Loucy (cell line): ENCODE results near the gene MOB3B.

Experiments used
- H2AFZ ChIP-seq: fragments of 200-600 bp; sonication (generic); 2 replicates; pipeline ENCODE4 v1.6.0; 2016; ENCODE audit warnings: antibody characterized with exemption, mild to moderate bottlenecking, low read length, moderate library complexity
- H3F3A ChIP-seq: fragments of 200-600 bp; 2 replicates; pipeline ENCODE4 v1.6.0; 2016; ENCODE audit warnings: antibody characterized with exemption, low read depth, mild to moderate bottlenecking
- H3K27me3 ChIP-seq: fragments of 200-600 bp; sonication (generic); 2 replicates; pipeline ENCODE4 v1.6.1; 2014; ENCODE audit warnings: low read length, mild to moderate bottlenecking; ENCODE audit not compliant: insufficient read depth, poor library complexity, severe bottlenecking
- H3K36me3 ChIP-seq: fragments of 200-600 bp; sonication (generic); 2 replicates; pipeline ENCODE4 v1.6.1; 2016; ENCODE audit warnings: low read length; ENCODE audit not compliant: insufficient read depth
- H3K4me1 ChIP-seq: fragments of 200-600 bp; sonication (generic); 2 replicates; pipeline ENCODE4 v1.5.1; 2014; ENCODE audit warnings: low read length, mild to moderate bottlenecking; ENCODE audit not compliant: insufficient read depth, poor library complexity, severe bottlenecking
- H3K4me2 ChIP-seq: fragments of 200-600 bp; sonication (generic); 2 replicates; pipeline ENCODE4 v1.6.0; 2014; ENCODE audit warnings: antibody characterized with exemption, low read length, low read depth, mild to moderate bottlenecking; ENCODE audit not compliant: poor library complexity, severe bottlenecking
- H3K4me3 ChIP-seq: fragments of 200-600 bp; sonication (generic); 2 replicates; pipeline ENCODE4 v1.5.1; 2014; ENCODE audit warnings: low read length, mild to moderate bottlenecking, mixed read lengths; ENCODE audit not compliant: poor library complexity, severe bottlenecking
- H3K79me2 ChIP-seq: fragments of 200-600 bp; sonication (generic); 2 replicates; pipeline ENCODE4 v1.6.1; 2014; ENCODE audit warnings: low read length; ENCODE audit not compliant: insufficient read depth
- H3K9ac ChIP-seq: fragments of 200-600 bp; sonication (generic); 2 replicates; pipeline ENCODE4 v1.6.0; 2014; ENCODE audit warnings: mild to moderate bottlenecking, low read depth, low read length, moderate library complexity; ENCODE audit not compliant: poor library complexity, severe bottlenecking
- H3K9me2 ChIP-seq: fragments of 200-600 bp; sonication (generic); replicated peaks from 2 replicates; pipeline ENCODE4 v1.6.1; 2016; ENCODE audit warnings: low read depth, low read length, mixed read lengths
- H3K9me3 ChIP-seq: fragments of 200-600 bp; sonication (generic); 2 replicates; pipeline ENCODE4 v1.6.1; 2014; ENCODE audit warnings: mild to moderate bottlenecking, antibody characterized with exemption, low read length, low read depth; ENCODE audit not compliant: insufficient read depth
- H4K20me1 ChIP-seq: fragments of 200-600 bp; sonication (generic); 2 replicates; pipeline ENCODE4 v1.6.0; 2014; ENCODE audit warnings: antibody characterized with exemption, low read length, mild to moderate bottlenecking; ENCODE audit not compliant: insufficient read depth, poor library complexity, severe bottlenecking
- CTCF ChIP-seq: fragments of 200-600 bp; sonication (generic); conservative IDR thresholded peaks from 2 replicates; pipeline ENCODE4 v1.5.1; 2014; ENCODE audit warnings: mild to moderate bottlenecking, antibody characterized with exemption, low read length
- EZH2phosphoT487 ChIP-seq: fragments of 200-600 bp; IDR thresholded peaks from 2 replicates; pipeline ENCODE4 v1.6.1; 2018; ENCODE audit warnings: antibody characterized with exemption, mild to moderate bottlenecking, moderate library complexity, borderline replicate concordance

Gene MOB3B

GRCh38 chr9:27489087-27489876, 40.3 kb downstream of the MOB3B start:
- no peak overlapping the region for H3K9ac ChIP-seq
- no peak overlapping the region for H3K4me2 ChIP-seq
- H2AFZ ChIP-seq = no peak overlapping the region
- H3K9me3 ChIP-seq = no peaks in the 10 kb centered on the region
- H3F3A ChIP-seq = no peaks in the 10 kb centered on the region
- no peaks in the 10 kb centered on the region for H3K9me2 ChIP-seq
- no peaks in the 10 kb centered on the region for H3K27me3 ChIP-seq
- H4K20me1 ChIP-seq = no peaks in the 10 kb centered on the region
- H3K4me3 ChIP-seq = no peak overlapping the region
- peaks cover 11% of the 10 kb centered on the region for H3K4me1 ChIP-seq
- no peaks in the 10 kb centered on the region for H3K79me2 ChIP-seq
- TF ChIP-seq CTCF (no peak), EZH2phosphoT487 (no peak)
- H3K36me3 ChIP-seq = no peaks in the 10 kb centered on the region

DNA sequence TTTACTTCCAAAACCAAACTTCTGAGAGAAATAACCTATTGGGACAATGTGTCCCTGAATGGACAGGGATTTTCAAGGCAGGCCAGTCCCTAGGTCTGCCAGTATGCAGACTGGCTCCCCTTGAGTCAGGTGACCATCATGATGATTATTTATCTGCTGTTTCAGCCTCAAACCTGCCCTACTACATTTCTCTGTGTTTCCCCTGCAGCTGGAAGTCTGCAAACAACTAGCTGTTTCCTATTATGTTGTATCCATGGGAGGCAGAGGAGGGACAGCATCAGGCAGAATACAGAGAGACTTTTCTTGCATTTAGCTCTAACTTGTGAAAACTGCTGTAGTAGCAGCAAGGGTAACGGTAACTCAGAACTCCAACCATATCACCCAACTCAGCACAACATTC, 41.7 kb downstream of the MOB3B start:
- TF ChIP-seq CTCF = no peak
- no peak for TF ChIP-seq EZH2phosphoT487
- H3K27me3 ChIP-seq = no peaks in the 10 kb centered on the region
- H3K9ac ChIP-seq = no peak overlapping the region
- no peaks in the 10 kb centered on the region for H3F3A ChIP-seq
- no peak overlapping the region for H2AFZ ChIP-seq
- H3K9me3 ChIP-seq = no peaks in the 10 kb centered on the region
- H3K4me3 ChIP-seq = no peak overlapping the region
- H4K20me1 ChIP-seq = no peaks in the 10 kb centered on the region
- H3K9me2 ChIP-seq = no peaks in the 10 kb centered on the region
- peaks cover 11% of the 10 kb centered on the region for H3K4me1 ChIP-seq
- no peak overlapping the region for H3K4me2 ChIP-seq
- no peaks in the 10 kb centered on the region for H3K36me3 ChIP-seq
- no peaks in the 10 kb centered on the region for H3K79me2 ChIP-seq

DNA sequence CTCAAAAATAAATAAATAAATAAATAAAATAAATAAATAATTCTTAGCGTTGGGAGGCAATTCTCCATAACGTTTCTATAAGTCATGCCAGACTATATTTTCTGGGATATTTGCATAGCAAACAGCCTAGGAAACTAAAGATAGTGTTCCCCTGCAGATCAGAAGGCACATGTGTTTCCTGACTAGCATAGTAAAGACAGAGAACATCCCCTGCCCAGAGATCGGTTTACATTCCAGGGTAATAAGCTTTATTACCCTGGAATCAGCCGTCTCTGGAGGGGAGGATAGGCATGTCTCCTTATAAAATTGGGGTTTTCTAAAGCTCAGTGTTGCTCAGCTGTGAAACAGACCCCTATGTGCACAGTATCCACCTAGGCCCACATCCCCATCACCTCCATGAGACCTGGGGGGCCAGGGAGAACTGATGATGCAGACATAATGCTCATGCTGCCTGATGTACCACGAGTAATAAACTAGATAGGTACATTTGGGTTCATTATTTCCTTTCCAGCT, 42.4 kb downstream of the MOB3B start:
- Histone ChIP-seq H3K79me2 (no peaks in the 10 kb centered on the region), H3K36me3 (no peaks in the 10 kb centered on the region), H3K27me3 (no peaks in the 10 kb centered on the region), H3K9me2 (no peaks in the 10 kb centered on the region), H2AFZ (no peak overlapping the region), H3K4me3 (no peak overlapping the region), H3F3A (no peaks in the 10 kb centered on the region), H3K4me1 (peaks cover 11% of the 10 kb centered on the region), H3K9me3 (no peaks in the 10 kb centered on the region), H4K20me1 (no peaks in the 10 kb centered on the region), H3K4me2 (no peak overlapping the region), H3K9ac (no peak overlapping the region)
- TF ChIP-seq CTCF = no peak
- no peak for TF ChIP-seq EZH2phosphoT487
